IPS-18a (cell line): Measurements from ENCODE around the gene MYO7A.

Source experiments
- H3K27ac ChIP-seq: one replicate; pipeline ENCODE4 v1.5.1; 2013; ENCODE audit warnings: low read length
- H3K27me3 ChIP-seq: one replicate; pipeline ENCODE4 v1.6.1; 2013; ENCODE audit warnings: mild to moderate bottlenecking, low read length; ENCODE audit not compliant: control insufficient read depth, insufficient read depth
- H3K36me3 ChIP-seq: one replicate; pipeline ENCODE4 v1.6.1; 2013; ENCODE audit warnings: low read depth, low read length; ENCODE audit not compliant: control insufficient read depth
- H3K4me1 ChIP-seq: one replicate; pipeline ENCODE4 v1.6.1; 2013; ENCODE audit warnings: low read depth, low read length; ENCODE audit not compliant: control insufficient read depth
- H3K4me3 ChIP-seq: one replicate; pipeline ENCODE4 v1.5.1; 2013; ENCODE audit warnings: low read length
- H3K9ac ChIP-seq: one replicate; pipeline ENCODE4 v1.6.1; 2013; ENCODE audit warnings: mild to moderate bottlenecking, low read length, moderate library complexity
- H3K9me3 ChIP-seq: one replicate; pipeline ENCODE4 v1.6.1; 2013; ENCODE audit warnings: low read depth, low read length; ENCODE audit not compliant: control insufficient read depth

Gene MYO7A

DNA sequence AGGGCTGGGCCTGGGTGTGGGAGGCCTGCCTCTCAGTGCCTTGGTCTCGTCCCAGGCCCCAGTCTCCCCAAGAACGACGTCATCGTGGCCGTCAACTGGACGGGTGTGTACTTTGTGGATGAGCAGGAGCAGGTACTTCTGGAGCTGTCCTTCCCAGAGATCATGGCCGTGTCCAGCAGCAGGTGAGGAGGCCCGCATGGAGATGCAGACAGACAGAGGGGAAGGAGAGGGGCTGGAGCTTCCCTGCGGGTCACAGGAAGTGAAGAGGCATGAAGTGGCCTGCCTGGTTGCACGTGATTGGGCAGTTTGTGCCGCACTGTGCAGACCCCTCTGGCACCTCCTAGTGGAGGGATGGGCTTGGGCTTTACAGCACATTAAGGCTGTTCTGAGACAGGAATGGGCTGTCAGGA is 70.4 kb downstream of the MYO7A start:
- Histone ChIP-seq H3K9me3 (no peaks in the 10 kb centered on the region), H3K36me3 (no peaks in the 10 kb centered on the region), H3K27ac (no peak overlapping the region), H3K9ac (no peak overlapping the region), H3K4me1 (no peaks in the 10 kb centered on the region), H3K4me3 (no peak overlapping the region), H3K27me3 (no peaks in the 10 kb centered on the region)

DNA sequence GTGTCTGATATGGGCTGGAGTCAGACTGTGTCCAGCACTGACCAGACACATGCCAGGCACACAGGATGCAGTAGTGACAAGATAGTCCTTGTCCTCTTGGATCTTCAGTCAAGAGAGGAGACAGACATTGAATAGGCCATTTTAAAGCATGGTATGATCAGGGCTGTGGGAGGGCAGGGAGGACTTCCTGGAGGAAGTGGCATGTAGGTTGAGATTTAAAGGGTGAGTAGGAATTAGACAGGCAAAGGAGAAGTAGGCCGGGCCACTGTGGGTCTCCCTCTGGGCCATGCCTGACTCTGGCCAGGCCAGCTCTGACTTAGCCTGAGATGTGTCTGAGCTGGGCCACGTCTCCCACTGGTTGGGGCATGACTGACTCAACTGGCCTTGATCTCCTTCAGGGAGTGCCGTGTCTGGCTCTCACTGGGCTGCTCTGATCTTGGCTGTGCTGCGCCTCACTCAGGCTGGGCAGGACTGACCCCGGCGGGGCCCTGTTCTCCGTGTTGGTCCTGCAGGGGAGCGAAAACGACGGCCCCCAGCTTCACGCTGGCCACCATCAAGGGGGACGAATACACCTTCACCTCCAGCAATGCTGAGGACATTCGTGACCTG is 71.2 kb downstream of the MYO7A start:
- H3K27ac ChIP-seq, result no peak overlapping the region
- H3K27me3 ChIP-seq, result no peaks in the 10 kb centered on the region
- H3K9ac ChIP-seq, result no peak overlapping the region
- no peaks in the 10 kb centered on the region for H3K36me3 ChIP-seq
- H3K4me3 ChIP-seq, result no peak overlapping the region
- H3K9me3 ChIP-seq, result no peaks in the 10 kb centered on the region
- H3K4me1 ChIP-seq, result no peaks in the 10 kb centered on the region

GRCh38 chr11:77200351-77201268 is 72.6 kb downstream of the MYO7A start:
- no peak overlapping the region for H3K4me3 ChIP-seq
- no peak overlapping the region for H3K9ac ChIP-seq
- H3K27me3 ChIP-seq, result no peaks in the 10 kb centered on the region
- H3K36me3 ChIP-seq, result no peaks in the 10 kb centered on the region
- H3K27ac ChIP-seq, result no peak overlapping the region
- H3K4me1 ChIP-seq, result no peaks in the 10 kb centered on the region
- no peaks in the 10 kb centered on the region for H3K9me3 ChIP-seq

DNA sequence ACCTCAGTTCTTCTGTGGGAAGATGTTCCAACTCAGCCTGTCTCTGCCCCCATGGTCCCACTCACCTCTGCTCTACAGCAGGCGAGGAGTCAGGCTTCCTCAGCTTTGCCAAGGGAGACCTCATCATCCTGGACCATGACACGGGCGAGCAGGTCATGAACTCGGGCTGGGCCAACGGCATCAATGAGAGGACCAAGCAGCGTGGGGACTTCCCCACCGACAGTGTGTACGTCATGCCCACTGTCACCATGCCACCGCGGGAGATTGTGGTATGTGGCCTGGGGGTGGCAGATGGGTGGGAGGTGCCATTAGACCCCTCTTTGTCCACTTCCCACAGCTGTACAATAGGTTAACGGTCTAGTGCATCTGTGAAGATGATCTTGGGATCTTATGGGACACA is 73.3 kb downstream of the MYO7A start:
- no peak overlapping the region for H3K9ac ChIP-seq
- no peaks in the 10 kb centered on the region for H3K4me1 ChIP-seq
- H3K27me3 ChIP-seq, result no peaks in the 10 kb centered on the region
- H3K9me3 ChIP-seq, result no peaks in the 10 kb centered on the region
- no peaks in the 10 kb centered on the region for H3K36me3 ChIP-seq
- no peak overlapping the region for H3K27ac ChIP-seq
- no peak overlapping the region for H3K4me3 ChIP-seq

GRCh38 chr11:77201991-77202841 is 74.2 kb downstream of the MYO7A start:
- H3K27me3 ChIP-seq, result no peaks in the 10 kb centered on the region
- no peak overlapping the region for H3K9ac ChIP-seq
- no peak overlapping the region for H3K27ac ChIP-seq
- no peaks in the 10 kb centered on the region for H3K4me1 ChIP-seq
- H3K9me3 ChIP-seq, result no peaks in the 10 kb centered on the region
- H3K36me3 ChIP-seq, result no peaks in the 10 kb centered on the region
- no peak overlapping the region for H3K4me3 ChIP-seq

DNA sequence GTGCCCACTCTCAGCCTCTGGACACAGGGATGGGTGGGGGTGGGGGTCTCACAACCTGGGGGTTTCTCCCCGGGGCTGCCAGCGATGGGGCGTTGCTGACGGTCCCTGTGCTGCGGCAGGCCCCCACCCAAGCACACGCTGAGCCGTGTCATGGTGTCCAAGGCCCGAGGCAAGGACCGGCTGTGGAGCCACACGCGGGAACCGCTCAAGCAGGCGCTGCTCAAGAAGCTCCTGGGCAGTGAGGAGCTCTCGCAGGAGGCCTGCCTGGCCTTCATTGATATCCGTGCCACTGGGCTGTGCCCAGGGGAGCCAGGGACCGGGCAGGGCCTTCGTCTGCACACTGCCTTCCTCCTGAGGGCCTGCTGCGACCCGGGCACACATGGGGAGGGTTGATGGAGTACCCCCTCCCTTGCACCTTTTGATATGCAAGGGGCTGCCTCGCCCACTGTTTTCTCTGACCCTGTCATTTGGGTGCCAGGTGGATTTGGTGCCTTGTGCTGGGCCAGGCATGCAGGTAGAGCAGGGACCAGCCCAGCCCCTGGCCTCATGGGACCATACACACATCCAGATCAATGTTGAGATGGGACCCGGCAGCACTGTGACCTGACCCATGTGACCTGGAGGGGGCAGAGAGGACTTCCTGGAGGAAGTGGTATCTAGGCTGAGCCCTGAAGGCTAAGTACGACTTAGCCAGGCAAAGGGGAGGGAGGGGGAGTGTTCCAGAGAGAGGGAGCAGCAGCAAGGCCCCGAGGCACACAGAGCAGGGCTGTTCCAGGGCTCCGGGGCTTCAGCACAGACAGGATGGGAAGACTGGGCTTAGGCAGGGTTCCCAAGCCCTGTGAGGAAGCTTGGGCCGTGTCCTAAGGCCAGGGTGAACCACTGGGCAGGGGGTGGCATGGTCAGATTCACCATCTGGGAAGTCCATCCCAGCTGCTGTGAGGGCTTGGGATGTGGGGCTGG is 75.2 kb downstream of the MYO7A start:
- no peak overlapping the region for H3K9ac ChIP-seq

DNA sequence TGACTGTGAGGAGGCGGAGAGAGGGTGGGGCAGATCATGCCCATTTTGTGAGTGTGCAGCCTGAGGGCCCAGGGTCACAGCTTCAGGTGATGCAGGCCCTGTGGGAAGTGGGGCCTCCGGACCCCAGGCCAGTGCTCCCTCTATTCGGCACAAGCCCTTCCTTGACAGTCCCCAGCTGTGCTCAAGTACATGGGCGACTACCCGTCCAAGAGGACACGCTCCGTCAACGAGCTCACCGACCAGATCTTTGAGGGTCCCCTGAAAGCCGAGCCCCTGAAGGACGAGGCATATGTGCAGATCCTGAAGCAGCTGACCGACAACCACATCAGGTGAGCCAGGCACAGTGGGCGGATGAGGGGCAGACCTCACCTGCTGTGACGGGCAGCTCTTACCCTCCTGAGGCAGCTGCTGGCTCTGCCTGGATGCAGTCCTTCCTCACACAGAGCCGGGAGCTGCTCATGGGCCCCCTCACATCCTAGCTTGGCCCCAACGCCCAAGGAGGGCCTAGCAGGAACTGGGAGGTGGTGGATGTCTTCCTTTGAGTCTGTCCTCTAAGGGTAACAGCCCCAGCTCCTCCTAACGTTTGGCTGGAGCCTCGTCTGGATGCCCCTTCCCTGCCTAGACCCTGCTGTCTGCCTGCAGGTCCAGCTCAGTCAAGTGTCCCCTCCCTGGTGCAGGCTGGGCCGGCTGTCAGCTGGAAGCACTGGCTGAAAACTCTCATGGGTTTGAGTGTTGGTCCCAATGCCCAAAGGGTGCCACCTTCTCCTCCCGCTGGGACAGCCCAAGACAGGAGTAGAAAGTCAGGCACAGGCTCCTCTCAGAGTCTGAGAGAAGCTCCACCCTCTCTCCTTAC is 76.1 kb downstream of the MYO7A start:
- H3K36me3 ChIP-seq, result no peaks in the 10 kb centered on the region
- H3K4me3 ChIP-seq, result no peak overlapping the region
- no peaks in the 10 kb centered on the region for H3K4me1 ChIP-seq
- no peaks in the 10 kb centered on the region for H3K9me3 ChIP-seq
- H3K9ac ChIP-seq, result no peak overlapping the region
- no peaks in the 10 kb centered on the region for H3K27me3 ChIP-seq
- H3K27ac ChIP-seq, result no peak overlapping the region

More for the DNA sequence above, 75.2 kb downstream of the MYO7A start:
- Histone ChIP-seq H3K9me3 (no peaks in the 10 kb centered on the region), H3K27ac (no peak overlapping the region), H3K36me3 (no peaks in the 10 kb centered on the region), H3K4me1 (no peaks in the 10 kb centered on the region), H3K27me3 (no peaks in the 10 kb centered on the region), H3K4me3 (no peak overlapping the region)

DNA sequence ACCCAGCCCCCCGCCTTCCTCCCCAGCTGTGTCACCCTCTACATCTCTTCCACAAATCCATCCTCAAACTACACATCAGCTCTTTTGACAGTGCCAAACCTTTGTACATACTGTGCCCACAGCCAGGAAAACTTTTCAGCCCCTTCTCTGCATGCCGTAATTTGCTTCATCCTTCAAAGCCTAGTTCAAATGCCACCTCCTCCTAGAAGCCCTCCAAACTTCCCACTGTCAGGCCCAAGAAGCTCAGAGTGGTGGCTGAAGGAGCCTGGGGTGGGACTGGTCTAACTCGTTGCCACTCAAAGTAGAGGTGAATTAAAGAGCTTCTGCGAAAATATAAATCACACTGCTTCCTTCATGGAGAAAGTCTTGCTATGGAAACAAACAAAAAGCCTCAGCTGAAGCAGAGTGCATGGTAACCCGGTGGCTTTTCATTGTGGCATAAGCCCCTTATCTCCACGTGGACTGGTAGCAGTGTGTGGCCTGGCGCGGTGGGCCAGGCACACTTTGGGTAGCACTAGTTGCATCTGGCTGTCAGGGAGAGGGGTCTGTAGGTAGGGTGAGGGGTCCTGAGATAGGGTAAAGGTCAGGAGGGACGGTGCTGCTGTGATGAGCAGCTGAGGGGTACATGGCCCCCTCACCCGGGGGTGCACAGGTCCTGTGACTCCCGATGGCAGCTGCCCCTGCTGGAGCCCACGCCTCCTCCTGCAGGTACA is 76.9 kb downstream of the MYO7A start:
- Histone ChIP-seq H3K27me3 (no peaks in the 10 kb centered on the region), H3K4me1 (no peaks in the 10 kb centered on the region), H3K4me3 (no peak overlapping the region), H3K9ac (no peak overlapping the region), H3K27ac (no peak overlapping the region), H3K9me3 (no peaks in the 10 kb centered on the region), H3K36me3 (no peaks in the 10 kb centered on the region)

- Histone ChIP-seq H3K27me3 (no peaks in the 10 kb centered on the region), H3K9me3 (no peaks in the 10 kb centered on the region), H3K27ac (no peak overlapping the region), H3K4me3 (no peak overlapping the region), H3K4me1 (no peaks in the 10 kb centered on the region), H3K9ac (no peak overlapping the region), H3K36me3 (no peaks in the 10 kb centered on the region)
Measured at GRCh38 chr11:77205467-77206263, 77.6 kb downstream of the MYO7A start.
